ENCODE results near the gene EMB. TPM values are rescaled to one million over a fixed set of nuclear protein-coding genes. Genes with fewer than 3 reads are reported as not detected.
"Not testable (repeated sequence)": the region's sequence is repeated elsewhere in the genome, so short reads cannot be mapped to it uniquely, and the experiment has no call there.

EMB gene
- total RNA-seq, 5 donors from 2014 or later (not counting 1 experiment from before 2014, with no cell fraction given): 148 to 210 (median 176) TPM

GRCh38 chr5:50364535-50365309 is 76.4 kb downstream of the EMB start:
- Mint-ChIP-seq H3K4me1 (peaks cover 31 to 43% (median 39%) of the 10 kb centered on the region in 3 donors), H3K4me3 (peak overlapping the region in 1 of 3 donors; percentile 62), H3K9me3 (peaks cover 11 to 19% (median 12%) of the 10 kb centered on the region in 3 donors), H3K36me3 (peaks cover 37% of the 10 kb centered on the region), H3K27ac (peak overlapping the region; percentile 84 to 86)
- H3K4me3 ChIP-seq (ENCODE audit: control insufficient read depth in 1 of 2, extremely low read depth in 1 of 2, low read length in 1 of 2); H3K9me3 ChIP-seq; ATAC-seq (replicated peaks in 1 of 4); H3K27me3 ChIP-seq (replicated peaks in 1 of 2; ENCODE audit: control insufficient read depth in 2 of 2, extremely low read depth in 1 of 2, insufficient read depth in 2 of 2, low read length in 1 of 2); DNase-seq; H3K36me3 ChIP-seq (ENCODE audit: control insufficient read depth in 2 of 2, extremely low read depth in 1 of 2, insufficient read depth in 1 of 2, low read length in 1 of 2); H3K27me3 Mint-ChIP-seq: not testable (repeated sequence)
- peaks cover 4 to 17% of the 10 kb centered on the region in 2 experiments for H3K4me1 ChIP-seq (ENCODE audit: control insufficient read depth in 1 of 2, extremely low read depth in 1 of 2, insufficient read depth in 2 of 2, low read length in 2 of 2)
- H3K27ac ChIP-seq (ENCODE audit: low read length): peak overlapping the region; percentile 9
- CTCF ChIA-PET: interaction anchor here in 1 of 2 donors (1.1 kb wide), 1 partner anchor 98 kb away, joined by 3 read pairs; no protein-coding TSS in a partner anchor
- no CpG with 5 or more reads among the region's 6 CpGs for WGBS (ENCODE audit: insufficient coverage)
- POLR2A ChIA-PET: interaction anchor here (0.6 to 0.7 kb wide), 2 partner anchors 19 to 72 kb away, joined by 3 to 10 read pairs; no protein-coding TSS in a partner anchor

GRCh38 chr5:50359187-50359586 is 81.9 kb downstream of the EMB start:
- CTCF ChIA-PET: no interaction called here
- no peak for ATAC-seq (replicated peaks in 1 of 4)

GRCh38 chr5:50352382-50352781 is 88.7 kb downstream of the EMB start:
- Histone ChIP-seq H3K27me3 (replicated peaks in 1 of 2; ENCODE audit: control insufficient read depth in 2 of 2, extremely low read depth in 1 of 2, insufficient read depth in 2 of 2, low read length in 1 of 2) (no peaks in the 10 kb centered on the region), H3K4me3 (ENCODE audit: control insufficient read depth in 1 of 2, extremely low read depth in 1 of 2, low read length in 1 of 2) (no peak overlapping the region), H3K36me3 (ENCODE audit: control insufficient read depth in 2 of 2, extremely low read depth in 1 of 2, insufficient read depth in 1 of 2, low read length in 1 of 2) (no peaks in the 10 kb centered on the region), H3K27ac (ENCODE audit: low read length) (no peak overlapping the region), H3K9me3 (no peaks in the 10 kb centered on the region), H3K4me1 (ENCODE audit: control insufficient read depth in 1 of 2, extremely low read depth in 1 of 2, insufficient read depth in 2 of 2, low read length in 2 of 2) (no peaks in the 10 kb centered on the region)
- DNase-seq (no peak), ATAC-seq (replicated peaks in 1 of 4) (no peak)
- H3K4me3 Mint-ChIP-seq: no peak overlapping the region
- H3K27ac Mint-ChIP-seq: no peak overlapping the region
- peaks cover 0 to 12% (median 4%) of the 10 kb centered on the region in 3 donors for H3K4me1 Mint-ChIP-seq
- no peaks in the 10 kb centered on the region for H3K27me3 Mint-ChIP-seq
- WGBS (ENCODE audit: insufficient coverage): no CpG with 5 or more reads among the region's 2 CpGs
- CTCF ChIA-PET: no interaction called here
- H3K9me3 Mint-ChIP-seq: peaks cover 0 to 7% (median 4%) of the 10 kb centered on the region in 3 donors
- peaks cover 14% of the 10 kb centered on the region for H3K36me3 Mint-ChIP-seq
- POLR2A ChIA-PET: no interaction called here

More at GRCh38 chr5:50359187-50359586, 81.9 kb downstream of the EMB start:
- Histone ChIP-seq H3K9me3 (no peaks in the 10 kb centered on the region), H3K27ac (ENCODE audit: low read length) (no peak overlapping the region), H3K4me3 (ENCODE audit: control insufficient read depth in 1 of 2, extremely low read depth in 1 of 2, low read length in 1 of 2) (no peak overlapping the region), H3K36me3 (ENCODE audit: control insufficient read depth in 2 of 2, extremely low read depth in 1 of 2, insufficient read depth in 1 of 2, low read length in 1 of 2) (no peaks in the 10 kb centered on the region), H3K4me1 (ENCODE audit: control insufficient read depth in 1 of 2, extremely low read depth in 1 of 2, insufficient read depth in 2 of 2, low read length in 2 of 2) (peaks cover 0 to 13% of the 10 kb centered on the region in 2 experiments), H3K27me3 (replicated peaks in 1 of 2; ENCODE audit: control insufficient read depth in 2 of 2, extremely low read depth in 1 of 2, insufficient read depth in 2 of 2, low read length in 1 of 2) (no peaks in the 10 kb centered on the region)
- no peak overlapping the region for H3K27ac Mint-ChIP-seq
- H3K36me3 Mint-ChIP-seq: peaks cover 26% of the 10 kb centered on the region
- no peaks in the 10 kb centered on the region for H3K27me3 Mint-ChIP-seq
- DNase-seq: no peak
- POLR2A ChIA-PET: no interaction called here
- no peak overlapping the region for H3K4me3 Mint-ChIP-seq
- H3K9me3 Mint-ChIP-seq: peaks cover 0 to 7% (median 0%) of the 10 kb centered on the region in 3 donors
- peaks cover 15 to 18% (median 18%) of the 10 kb centered on the region in 3 donors for H3K4me1 Mint-ChIP-seq

Other genes starting within 250 kb of the EMB start
- gene PARP8, start 225.3 kb upstream of the EMB start, total RNA-seq: 100 to 1,000 TPM in 4 of 5 donors, 10 to 100 TPM in 1; 92.8 to 252 (median 136) TPM

Data from T-cell (primary cell).